ENCODE measurements around the gene CD19.

- TF ChIP-seq EZH2 (IDR thresholded peaks at IDR 0.05; ENCODE audit: low read length) = no peak
- no peak for TF ChIP-seq CTCF (optimal IDR thresholded peaks at IDR 0.05 in 1 of 3, IDR thresholded peaks at IDR 0.05 in 1 of 3, conservative IDR thresholded peaks at IDR 0.05 in 1 of 3; ENCODE audit: extremely low read depth in 1 of 3, insufficient read depth in 2 of 3, low read length in 3 of 3)
These were observed 25.9 kb upstream of the CD19 start for GRCh38 chr16:28905800-28906372.
